ENCODE results near the gene ST14.
A peak's percentile ranks its signal among the peaks of the same experiment; 100 is the strongest.

Gene ST14

GRCh38 chr11:130175898-130176297 is 16.3 kb downstream of the ST14 start:
- no peak overlapping the region for H3K27ac ChIP-seq
- no peak for TF ChIP-seq CTCF (conservative IDR thresholded peaks at IDR 0.05)

- TF ChIP-seq CTCF (conservative IDR thresholded peaks at IDR 0.05) = no peak
- no peak overlapping the region for H3K27ac ChIP-seq
Observed at GRCh38 chr11:130177782-130178181, 18.2 kb downstream of the ST14 start.

GRCh38 chr11:130178441-130179339 is 19.1 kb downstream of the ST14 start:
- H3K27ac ChIP-seq = peak overlapping the region; percentile 99
- no peak for TF ChIP-seq CTCF (conservative IDR thresholded peaks at IDR 0.05)

- peak overlapping the region; percentile 99 for H3K27ac ChIP-seq
- TF ChIP-seq CTCF (conservative IDR thresholded peaks at IDR 0.05) = no peak
Observed at GRCh38 chr11:130179396-130180306, 20.1 kb downstream of the ST14 start.

GRCh38 chr11:130180491-130180890 is 20.9 kb downstream of the ST14 start:
- TF ChIP-seq CTCF (conservative IDR thresholded peaks at IDR 0.05) = no peak
- peak overlapping the region; percentile 99 for H3K27ac ChIP-seq

GRCh38 chr11:130180896-130181294 is 21.3 kb downstream of the ST14 start:
- no peak for TF ChIP-seq CTCF (conservative IDR thresholded peaks at IDR 0.05)
- peak overlapping the region; percentile 99 for H3K27ac ChIP-seq
